RPMI7951 (cell line): ENCODE data around the gene CPSF4. TPM values are rescaled to one million over a fixed set of nuclear protein-coding genes. Genes with fewer than 3 reads are reported as not detected.

Experiments
- DNase-seq: peaks from one replicate; pipeline ENCODE4 v3.0.0-alpha.2; 2012; ENCODE audit warnings: low read depth
- total RNA-seq: library from RNA; depleted of rRNA; stranded (reverse); fragments of >200 nt; shearing (Covaris generic); gene quantifications from 2 replicates; pipeline ENCODE4 v1.2.3, GENCODE V29; 2014; rRNA removed

The CPSF4 gene
- 21.7 and 22.6 TPM in 2 replicates for total RNA-seq

DNA sequence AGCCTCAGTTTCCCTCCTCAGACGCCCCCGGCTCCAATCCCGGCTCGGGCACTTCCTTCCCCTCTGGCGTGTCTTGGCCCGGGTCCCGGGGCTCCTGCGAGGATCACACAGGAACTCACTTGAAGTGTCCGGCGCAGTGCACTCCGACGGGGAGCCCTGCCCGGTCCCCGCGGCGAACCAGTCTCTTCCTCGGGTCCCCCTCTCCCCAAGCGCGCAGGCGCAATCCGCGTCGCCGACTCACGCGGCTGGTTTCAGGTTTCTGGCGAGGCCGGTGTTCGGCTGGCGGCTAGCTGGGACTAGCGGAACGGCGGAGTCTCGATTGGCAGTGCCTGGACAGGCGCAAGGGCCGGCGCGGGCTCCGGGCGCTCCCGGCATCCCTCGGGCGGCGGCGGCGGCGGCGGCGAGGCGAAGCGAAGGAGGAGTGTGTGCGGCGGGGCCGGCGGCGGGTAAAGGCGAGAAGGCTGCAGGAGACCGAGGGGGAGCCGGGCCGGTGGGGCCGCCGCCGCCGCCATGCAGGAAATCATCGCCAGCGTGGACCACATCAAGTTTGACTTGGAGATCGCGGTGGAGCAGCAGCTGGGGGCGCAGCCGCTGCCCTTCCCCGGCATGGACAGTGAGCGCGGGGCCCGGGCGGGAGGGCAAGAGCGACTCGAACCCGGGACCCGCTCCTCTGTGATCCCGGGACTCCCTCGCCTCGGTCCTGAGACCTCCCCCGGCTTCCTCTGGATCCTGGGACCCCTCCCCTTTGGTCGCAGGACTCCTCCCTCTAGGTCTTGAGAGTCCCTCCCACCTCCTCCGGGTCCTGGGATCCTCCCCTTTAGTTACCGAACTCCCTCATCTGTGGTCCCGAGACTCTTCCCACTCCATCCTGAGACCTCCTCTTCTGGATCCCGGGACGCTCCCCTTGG lies at the start of gene CPSF4, which contains the start of gene PTCD1:
Gene CPSF4 (plus strand): TSS at position 371 of the 908 bp plus-strand sequence. CDS start 140 bp downstream, at position 511.
Gene PTCD1 (minus strand): TSS at position 226 of the 908 bp plus-strand sequence. CDS start 3,556 bp downstream, outside the sequence.
- DNase-seq, result peak; percentile 94

DNA sequence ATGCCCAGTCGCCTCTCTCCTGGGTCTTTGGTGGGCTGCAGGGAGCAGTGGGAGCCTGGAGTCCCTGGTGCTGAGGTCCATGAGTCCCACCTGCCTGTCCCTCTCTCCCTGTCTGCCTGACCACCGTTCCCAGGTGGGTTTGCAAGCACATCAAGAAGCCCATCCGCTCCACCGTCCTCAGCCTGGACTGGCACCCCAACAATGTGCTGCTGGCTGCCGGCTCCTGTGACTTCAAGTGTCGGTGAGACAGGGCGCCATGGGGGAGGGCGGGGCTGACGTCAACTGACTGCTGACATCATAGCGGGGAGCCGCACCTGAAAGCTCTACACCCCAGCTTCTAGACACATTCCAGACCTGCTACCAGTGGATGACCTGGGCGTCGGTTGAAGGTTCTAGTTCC lies 49.0 kb upstream of the CPSF4 start:
- no peak for DNase-seq

DNA sequence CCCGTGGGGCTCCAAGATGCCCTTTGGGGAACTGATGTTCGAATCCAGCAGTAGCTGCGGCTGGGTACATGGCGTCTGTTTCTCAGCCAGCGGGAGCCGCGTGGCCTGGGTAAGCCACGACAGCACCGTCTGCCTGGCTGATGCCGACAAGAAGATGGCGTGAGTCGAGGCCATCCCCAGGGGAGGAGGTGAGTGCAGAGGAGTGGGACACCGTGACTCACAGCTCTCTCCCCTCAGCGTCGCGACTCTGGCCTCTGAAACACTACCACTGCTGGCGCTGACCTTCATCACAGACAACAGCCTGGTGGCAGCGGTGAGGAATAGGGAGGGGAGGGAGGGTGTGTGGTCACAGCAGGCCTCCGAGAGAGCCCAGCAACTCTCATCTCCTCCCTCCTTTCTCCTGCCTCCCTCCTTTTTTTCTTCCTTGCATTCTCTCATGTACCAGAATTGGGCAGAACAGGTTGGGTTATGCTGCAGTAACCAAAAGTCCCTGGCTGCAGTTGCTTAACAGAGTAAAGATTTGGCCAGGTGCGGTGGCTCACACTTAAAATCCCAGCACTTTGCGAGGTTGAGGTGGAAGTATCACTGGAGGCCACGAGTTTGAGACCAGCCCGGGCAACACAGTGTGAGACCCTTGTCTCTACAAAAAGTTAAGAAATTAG lies 47.7 kb upstream of the CPSF4 start:
- DNase-seq, result no peak

DNA sequence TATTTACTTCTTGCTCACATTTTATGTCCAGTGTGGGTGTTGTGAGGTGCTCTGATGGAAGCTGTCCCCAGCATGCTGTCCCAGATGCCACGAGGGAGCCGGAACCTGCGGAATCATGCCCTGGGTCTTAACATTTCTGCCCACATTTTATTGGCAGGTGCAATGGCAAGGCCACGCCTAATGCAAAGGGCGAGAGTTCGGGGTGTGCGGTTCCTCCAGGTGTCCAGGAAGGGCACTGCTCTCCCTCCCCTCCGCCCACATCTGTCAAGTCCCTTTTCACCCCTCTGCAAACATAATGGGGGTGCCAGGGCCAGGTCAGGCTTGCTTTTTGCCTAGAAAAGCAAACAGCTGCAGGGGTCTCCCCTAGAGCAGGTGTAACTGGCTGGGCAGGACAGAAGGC lies 46.7 kb upstream of the CPSF4 start:
- no peak for DNase-seq

DNA sequence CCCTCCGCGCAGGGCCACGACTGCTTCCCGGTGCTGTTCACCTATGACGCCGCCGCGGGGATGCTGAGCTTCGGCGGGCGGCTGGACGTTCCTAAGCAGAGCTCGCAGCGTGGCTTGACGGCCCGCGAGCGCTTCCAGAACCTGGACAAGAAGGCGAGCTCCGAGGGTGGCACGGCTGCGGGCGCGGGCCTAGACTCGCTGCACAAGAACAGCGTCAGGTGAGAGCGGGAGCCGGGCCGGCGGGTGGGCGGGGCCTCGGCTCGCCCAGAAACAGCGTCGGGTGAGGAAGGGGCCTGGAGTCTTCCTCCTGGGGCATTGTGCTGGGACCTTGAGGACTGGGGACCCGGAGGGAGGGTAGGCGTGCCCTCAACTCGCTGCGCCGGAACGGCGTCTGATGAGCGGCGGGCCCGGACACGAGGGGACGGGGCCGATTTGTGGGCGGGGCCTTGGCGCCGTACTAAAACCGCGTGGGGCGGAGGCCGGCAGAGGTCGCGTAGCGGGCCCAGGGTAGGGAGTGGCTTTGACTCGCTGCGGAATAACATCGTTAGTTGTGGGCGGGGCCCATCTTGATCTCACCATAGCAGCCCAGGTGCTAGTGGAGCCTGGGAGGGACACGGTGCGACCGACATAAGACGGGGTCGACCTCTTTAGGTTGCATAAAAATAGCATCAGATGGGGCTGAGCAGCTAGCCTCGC lies 45.9 kb upstream of the CPSF4 start:
- DNase-seq, result no peak

DNA sequence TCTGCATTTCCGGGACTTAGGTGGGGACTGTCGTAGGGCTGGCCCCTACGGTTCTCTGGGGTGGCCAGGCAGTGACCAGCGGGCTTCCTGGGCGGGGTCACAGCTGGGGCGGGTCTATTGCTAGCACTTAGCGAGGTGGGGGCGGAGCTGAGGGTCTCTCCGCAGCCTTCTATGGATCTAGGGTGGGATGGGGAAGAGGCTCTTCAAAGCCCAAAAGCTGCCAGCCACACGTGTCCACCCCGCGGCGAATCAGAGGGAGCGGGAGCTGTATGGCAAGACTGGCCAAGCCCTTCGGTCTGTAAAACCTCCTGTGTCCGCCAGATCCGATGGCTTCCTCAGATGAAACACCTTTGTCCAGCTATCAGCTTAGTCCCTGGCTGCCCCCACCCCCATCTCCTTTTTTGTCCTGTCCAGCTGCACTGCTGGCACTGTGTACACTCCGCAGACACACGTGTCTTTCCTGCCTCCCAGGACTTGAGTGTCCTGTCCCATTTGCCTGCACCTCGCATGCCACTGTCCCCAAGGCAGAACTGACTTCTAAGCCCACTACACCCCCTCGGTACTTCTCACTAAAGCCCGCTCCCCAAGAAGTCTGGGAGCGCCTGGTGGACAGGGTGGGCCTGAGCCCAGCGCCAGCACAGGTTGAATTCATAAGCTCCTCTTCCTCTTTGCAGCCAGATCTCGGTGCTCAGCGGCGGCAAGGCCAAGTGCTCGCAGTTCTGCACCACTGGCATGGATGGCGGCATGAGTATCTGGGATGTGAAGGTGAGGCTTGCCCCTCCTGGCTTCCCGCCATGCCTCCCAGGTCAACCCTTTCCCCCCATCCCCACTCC lies 45.2 kb upstream of the CPSF4 start:
- no peak for DNase-seq

DNA sequence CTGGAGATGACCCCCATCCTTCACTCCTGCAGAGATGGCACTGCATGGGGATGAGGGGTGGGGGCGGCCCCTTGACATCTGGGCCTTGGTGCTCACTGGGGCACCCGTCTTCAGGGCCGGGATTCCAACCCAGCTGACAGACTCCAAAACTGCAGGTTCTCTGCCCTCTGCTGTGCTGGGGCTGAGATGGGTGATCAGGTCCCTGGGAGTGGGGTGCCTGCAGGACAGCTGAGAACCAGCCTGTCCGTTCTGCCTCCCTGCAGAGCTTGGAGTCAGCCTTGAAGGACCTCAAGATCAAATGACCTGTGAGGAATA lies 44.6 kb upstream of the CPSF4 start:
- DNase-seq, result no peak

DNA sequence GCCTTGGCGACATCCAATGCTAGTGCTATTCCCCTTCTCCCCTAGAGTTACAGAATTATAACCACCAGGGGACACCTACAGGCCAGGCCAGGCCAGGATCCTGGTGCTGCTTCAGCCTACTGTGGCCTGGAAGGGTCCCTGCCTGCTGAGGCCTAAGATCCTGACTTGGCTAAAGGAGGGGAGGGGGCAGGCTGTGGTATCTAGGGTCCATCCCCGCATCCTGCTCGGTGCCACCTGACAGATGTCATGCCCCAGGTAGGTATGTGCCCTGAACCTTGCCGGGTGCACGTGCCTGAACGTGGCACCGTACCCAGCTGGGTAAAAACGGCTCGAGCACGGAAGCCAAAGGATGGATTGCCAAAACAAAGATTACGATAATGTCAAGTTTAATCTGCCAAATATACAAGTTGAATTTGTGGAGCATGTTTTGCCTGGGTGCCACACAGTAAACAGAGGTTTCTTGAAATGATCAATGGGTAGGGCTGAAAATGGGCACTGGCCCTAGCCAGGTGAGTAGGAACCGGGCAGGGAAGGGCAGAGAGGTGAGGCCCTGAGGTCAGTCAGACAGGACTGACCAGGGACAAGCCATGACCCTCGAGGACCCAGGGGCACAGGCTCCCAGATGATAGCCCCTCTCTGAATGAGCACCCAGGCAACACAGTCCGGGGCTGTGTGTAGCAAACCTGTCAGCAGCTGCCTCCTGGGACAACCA lies 43.0 kb upstream of the CPSF4 start:
- DNase-seq, result no peak

DNA sequence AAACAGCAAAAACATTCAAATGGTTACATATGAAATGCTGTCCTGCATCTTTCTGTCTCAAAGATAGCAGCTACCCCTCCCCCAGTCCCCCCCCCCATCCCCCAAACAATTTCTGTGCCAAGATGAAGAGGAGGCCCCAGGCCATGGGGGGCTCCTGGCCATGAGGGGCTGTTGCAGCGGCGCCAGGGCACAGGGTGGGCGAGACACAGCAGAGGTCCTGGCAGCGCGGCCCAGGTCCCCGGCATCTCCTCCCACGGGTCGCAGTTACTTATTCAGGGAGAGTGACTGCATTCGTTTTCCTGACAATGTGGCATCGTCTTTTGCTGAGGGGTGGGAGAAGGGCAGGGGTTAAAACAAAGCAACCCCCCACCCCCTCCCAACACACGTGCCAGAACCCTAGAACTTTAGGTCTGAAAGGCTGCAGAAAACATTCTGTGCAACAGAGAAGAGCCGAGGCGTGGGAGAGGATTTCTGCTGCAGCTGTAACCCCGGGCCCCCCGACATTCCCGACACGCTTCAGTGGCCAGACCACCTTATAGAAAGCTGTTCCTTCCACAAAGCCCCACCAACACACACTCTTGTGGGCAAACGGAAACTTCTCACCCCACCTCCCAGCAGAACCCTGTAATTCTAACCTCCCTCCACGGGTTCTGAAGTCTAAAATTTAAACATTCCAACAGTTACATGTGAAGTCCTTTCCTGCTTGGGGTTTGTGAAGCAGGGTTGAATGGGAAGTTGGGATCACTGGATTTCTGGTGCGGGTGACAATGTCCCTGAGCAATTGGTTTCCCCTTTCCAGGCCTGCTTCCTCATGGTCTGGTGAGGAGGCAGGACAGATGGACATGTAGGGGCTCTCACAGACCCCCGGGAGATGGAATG lies 42.1 kb upstream of the CPSF4 start:
- DNase-seq, result no peak

DNA sequence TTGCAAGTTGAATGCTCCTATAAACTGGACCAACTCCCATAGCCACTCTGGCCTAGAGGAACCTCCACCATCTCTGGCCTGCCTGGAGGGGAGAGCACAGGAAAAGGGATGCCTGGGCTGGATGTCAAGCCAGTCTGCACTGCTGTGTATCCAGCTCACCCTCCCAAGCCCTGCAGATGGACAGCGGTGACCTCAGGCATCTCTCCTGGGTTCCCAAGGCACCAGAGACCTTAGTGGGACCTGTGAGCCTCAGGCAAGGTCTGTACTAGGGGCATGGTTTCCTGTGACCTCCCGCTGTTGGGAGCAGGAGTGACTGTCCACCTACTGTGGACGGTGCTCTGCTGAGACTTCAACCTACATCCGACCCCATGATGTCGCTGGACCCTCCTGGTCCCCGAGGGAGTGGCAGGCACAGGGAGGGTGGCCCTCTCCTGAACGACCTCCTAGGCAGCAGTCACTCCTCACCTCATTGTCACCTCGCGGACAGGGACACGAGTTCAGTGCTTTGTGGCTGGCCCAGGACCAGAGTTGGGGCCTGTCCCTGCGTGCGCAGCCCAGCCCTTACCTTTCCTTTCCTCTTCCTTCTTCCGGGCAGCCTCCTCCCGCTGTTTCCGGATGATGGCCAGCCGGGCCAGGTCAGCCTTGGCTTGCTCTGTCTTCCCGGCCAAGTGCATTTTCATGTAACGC lies 41.3 kb upstream of the CPSF4 start:
- DNase-seq, result no peak

DNA sequence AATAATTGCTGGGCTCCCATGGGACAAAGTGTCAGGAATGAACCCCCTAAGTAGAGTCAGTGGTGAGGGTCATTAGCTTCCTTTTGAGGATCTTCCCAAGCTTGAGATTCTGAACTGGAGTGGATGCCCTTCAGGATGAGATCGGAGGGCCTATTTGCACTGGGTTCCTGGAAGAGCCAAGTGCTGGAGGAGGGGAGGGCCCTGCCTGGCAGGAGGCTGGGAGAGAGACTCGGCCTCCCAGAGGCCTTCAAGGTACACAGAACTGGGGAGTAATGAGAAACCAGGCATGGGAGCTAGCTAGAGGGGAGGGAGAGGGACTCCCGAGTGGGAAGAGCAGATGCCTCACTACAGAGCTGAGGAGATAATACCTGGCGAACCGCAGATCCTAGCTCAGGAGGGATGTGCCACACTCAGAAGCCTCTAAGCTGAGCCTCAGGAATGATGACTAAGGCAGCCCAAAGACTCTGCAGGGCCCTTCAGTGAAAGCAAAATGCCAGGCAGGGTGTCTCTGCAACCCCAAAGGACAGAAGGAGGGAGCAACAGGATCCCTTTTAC lies 39.8 kb upstream of the CPSF4 start:
- no peak for DNase-seq

DNA sequence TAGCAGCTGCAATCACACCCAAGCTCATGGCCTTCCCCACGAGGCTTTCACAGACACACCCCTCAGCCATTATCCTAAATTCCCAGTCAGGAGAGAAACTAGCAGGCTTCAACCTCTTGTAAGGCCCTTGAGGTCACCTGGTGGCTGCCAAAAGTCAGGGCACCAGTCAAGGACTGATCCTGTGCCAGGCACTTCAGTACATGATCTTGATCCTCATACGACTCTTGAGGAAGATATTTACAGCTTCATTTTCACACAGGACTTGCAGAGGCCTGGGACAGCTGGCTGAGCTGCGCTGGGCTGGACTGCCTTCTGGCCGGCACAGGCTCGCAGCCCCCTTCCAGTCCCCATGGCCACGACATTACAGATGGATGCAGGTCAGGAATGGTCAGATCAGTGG lies 39.1 kb upstream of the CPSF4 start:
- DNase-seq, result no peak

DNA sequence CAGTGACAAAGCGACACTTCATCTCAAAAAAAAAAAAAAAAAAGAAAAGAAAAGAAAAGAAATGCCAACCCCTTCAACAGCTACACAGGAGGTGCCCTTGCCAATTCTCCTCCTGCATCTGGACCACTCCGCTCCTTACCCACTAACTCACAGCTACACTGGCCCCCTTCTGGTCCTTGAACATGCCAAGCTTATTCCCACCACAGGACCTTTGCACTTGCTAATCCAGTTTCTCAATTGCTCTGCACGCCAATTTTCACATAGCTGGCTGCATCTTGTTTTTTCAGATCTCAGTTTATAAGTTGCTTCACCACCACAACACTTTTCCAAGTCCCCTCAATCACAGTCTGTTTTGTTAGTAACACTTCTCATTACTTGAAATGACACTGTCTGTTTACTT lies 35.9 kb upstream of the CPSF4 start:
- no peak for DNase-seq

DNA sequence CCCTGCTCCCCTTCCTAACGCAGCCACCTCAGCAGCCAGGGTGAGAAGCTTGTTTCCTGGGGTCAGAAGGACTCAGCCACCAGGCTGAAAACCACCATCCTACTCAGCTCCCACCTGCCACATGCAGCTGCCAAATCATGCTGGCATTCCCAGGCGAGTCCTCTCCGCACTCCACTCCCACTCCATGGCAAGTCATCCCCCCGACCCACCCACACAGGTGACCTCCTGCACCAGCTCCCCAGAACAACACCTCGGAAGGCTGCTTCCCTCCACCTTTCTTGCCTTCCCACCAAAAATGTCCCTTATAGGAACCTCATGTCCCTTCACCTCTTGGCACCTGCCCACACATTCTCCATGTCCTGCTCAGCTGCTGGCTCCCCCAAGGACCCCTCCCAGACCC lies 35.0 kb upstream of the CPSF4 start:
- no peak for DNase-seq

DNA sequence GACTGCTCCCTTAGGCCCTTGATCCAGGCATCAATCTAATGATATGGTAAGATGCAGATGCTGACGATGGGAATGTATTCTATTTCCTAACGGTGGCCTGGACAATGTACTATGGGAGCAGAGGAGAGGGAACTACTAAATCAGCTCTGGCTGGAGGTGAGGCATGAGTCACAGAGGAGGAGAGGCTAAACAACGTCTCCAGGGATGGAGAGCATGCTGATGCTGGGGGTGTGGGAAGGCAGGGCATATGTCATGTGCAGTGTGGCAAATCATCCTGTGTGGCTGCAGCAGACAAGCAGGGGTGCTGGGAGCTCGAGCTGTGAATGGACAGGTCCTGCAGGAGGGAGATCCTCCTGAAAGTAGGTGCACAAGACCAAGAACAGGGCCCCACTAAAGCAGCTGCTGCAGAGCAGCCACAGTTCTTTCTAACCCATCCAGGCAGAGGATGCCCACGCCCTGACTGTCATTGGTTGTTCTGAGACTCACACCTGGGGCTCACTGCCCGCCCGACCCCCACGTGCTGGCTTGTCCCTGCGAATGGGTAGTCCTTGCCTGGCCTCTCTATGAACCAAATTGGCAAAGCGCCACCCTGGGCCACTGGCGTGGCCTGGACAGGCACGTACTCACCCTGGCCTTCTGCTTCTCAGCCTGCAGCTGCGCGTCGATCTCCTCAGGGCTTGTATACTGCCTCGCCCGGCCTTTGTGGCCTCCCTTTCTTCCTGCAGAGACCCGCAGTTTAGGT lies 34.3 kb upstream of the CPSF4 start:
- no peak for DNase-seq

DNA sequence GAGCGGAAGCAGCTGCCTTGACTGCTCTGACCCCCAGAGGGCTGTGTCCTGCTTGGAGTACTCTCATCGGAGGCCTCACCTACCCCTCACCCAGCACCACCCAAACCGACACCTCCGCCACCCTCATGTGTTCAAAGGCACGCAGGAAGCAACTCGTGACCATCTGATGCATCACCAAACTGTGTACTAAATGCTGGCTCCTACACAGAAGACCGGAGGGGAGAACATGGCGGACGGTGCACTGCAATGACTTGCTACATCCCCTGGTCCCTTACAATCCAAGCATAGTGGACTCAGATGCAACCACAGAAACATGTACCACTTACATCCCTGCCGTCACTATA lies 33.8 kb upstream of the CPSF4 start:
- no peak for DNase-seq

DNA sequence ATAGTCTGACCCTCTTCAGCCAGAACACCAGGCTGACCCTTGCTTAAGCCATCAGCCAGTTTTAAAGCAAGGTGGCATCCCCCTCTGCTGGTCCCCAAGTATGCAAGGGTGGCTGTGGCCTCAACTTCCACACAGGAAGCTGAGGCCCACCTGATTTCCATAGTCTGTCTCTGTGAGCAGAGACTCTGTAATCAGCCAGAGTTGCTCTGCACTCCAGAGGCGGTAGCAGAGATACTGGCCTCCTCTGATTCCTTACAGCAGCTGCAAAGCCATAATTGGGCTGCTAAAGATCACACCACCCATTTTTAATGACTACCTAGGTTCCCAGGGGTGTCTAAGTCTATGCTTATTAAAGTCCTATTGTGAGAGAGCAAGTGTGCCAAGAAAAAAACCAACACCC lies 32.2 kb upstream of the CPSF4 start:
- no peak for DNase-seq

DNA sequence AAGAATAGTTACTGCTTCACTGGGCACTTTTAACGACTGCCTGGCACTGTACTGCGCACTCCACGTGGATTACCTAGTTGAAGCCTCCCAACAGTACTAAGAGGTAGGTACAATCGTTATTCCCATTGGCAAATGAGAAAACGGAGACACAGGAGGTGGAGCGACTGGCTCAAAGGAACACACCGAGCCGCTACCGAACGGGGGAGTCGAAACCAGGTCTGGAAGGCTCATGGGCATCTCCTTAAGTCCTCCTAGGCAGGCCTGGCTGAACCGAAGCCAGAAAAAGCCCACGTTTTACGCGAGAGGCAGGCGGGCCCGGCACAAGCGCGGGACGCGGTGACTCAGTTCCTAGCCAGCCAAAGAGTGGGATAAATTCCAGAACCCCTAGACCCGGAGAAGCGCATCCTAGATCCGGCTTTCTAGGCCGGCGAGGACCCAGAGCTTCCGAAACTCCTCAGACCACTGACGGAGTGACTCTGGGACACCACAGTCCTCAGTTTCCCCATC lies 30.8 kb upstream of the CPSF4 start:
- DNase-seq, result peak; percentile 81
